HepG2 (cell line): ENCODE data around the gene LRTM2. TPM values are rescaled to one million over a fixed set of nuclear protein-coding genes. Genes with fewer than 3 reads are reported as not detected.

Source experiments
- ATAC-seq: fragments of 200-7000 bp; cut with Tn5 transposase; 3 replicates; pipeline ENCODE4 v1.9.1; 2020; ENCODE audit warnings: mild to moderate bottlenecking, moderate library complexity
- BruUV-seq: library from RNA; stranded (reverse); fragments of 400-500 nt; replicated peaks from 2 replicates; lab custom pipeline; 2021; lab: Mats Ljungman, UMichigan
- CTCF ChIA-PET: fragments of 300-600 bp; formaldehyde crosslinking; extraction: SDS; loops from one replicate; lab custom pipeline; 2021; ENCODE audit warnings: low total read pairs, inconsistent platforms, low intra/inter-chr PET ratio; lab: Yijun Ruan, JAX
- POLR2A ChIA-PET: fragments of 350-600 bp; sonication (Branson Sonifier 250); formaldehyde crosslinking; loops from one replicate; lab custom pipeline; 2020; ENCODE audit warnings: antibody characterized with exemption, inconsistent platforms; lab: Yijun Ruan, JAX
- DNase-seq: peaks from one replicate; pipeline ENCODE4 v3.0.0-alpha.2; 2015; ENCODE audit warnings: low spot score
- FAIRE-seq: peaks from 3 replicates; lab custom pipeline; 2011; peaks lifted over from hg19 to GRCh38; lab: Jason Lieb, UNC
- H2AFZ ChIP-seq: one replicate; pipeline ENCODE4 v1.6.1; 2011; ENCODE audit warnings: low read length, inconsistent platforms
- H3K27ac ChIP-seq: fragments of 300-600 bp; 3 replicates; pipeline ENCODE4 v1.8.0; 2011; ENCODE audit warnings: mixed run types, mild to moderate bottlenecking, mixed read lengths, low read length, inconsistent platforms; ENCODE audit not compliant: insufficient read depth; ENCODE audit errors: extremely low read length
- H3K27me3 ChIP-seq, 2 experiments: fragments of 200-600 bp in 1 of 2; 2 replicates in 1 of 2; 3 replicates in 1 of 2; pipeline versions ENCODE4 v1.6.0 to v1.8.0; 2011; ENCODE audit warnings: low read length in 2 of 2, mild to moderate bottlenecking in 2 of 2, moderate library complexity in 2 of 2, inconsistent platforms in 1 of 2; ENCODE audit not compliant: insufficient read depth in 2 of 2, control insufficient read depth in 1 of 2
- H3K36me3 ChIP-seq, 2 experiments: fragments of 200-600 bp in 1 of 2; replicated peaks in 1 of 2; 2 replicates in 1 of 2; 3 replicates in 1 of 2; pipeline versions ENCODE4 v1.5.1 to v1.8.0; 2011; ENCODE audit warnings: low read length in 2 of 2, inconsistent platforms in 1 of 2; ENCODE audit not compliant: insufficient read depth in 2 of 2, control insufficient read depth in 1 of 2
- H3K4me1 ChIP-seq: 2 replicates; pipeline ENCODE4 v1.5.1; 2012; ENCODE audit warnings: low read length, inconsistent platforms; ENCODE audit not compliant: insufficient read depth
- H3K4me2 ChIP-seq: 2 replicates; pipeline ENCODE4 v1.6.0; 2011; ENCODE audit warnings: low read depth, low read length, inconsistent platforms
- H3K4me3 ChIP-seq, 3 experiments: fragments of 200-600 bp in 1 of 3; sonication (generic), shearing (Covaris generic) in 1 of 3; replicated peaks in 1 of 3; 2 replicates each; pipeline ENCODE4 v1.5.1; 2011 to 2016; ENCODE audit warnings: low read length in 3 of 3, inconsistent platforms in 2 of 3, low read depth in 2 of 3, mild to moderate bottlenecking in 2 of 3, control low read depth in 1 of 3, mixed read lengths in 1 of 3; ENCODE audit not compliant: insufficient read depth in 1 of 3
- H3K79me2 ChIP-seq: one replicate; pipeline ENCODE4 v1.6.1; 2011; ENCODE audit warnings: low read length, inconsistent platforms; ENCODE audit not compliant: insufficient read depth
- H3K9ac ChIP-seq: 2 replicates; pipeline ENCODE4 v1.6.0; 2011; ENCODE audit warnings: mild to moderate bottlenecking, low read depth, low read length, inconsistent platforms; ENCODE audit not compliant: insufficient read depth
- H3K9me3 ChIP-seq: 2 replicates; pipeline ENCODE4 v1.5.1; 2012; ENCODE audit warnings: mild to moderate bottlenecking, low read length
- H4K20me1 ChIP-seq: 2 replicates; pipeline ENCODE4 v1.6.0; 2011; ENCODE audit warnings: inconsistent platforms, mild to moderate bottlenecking, low read length, moderate library complexity; ENCODE audit not compliant: insufficient read depth
- ARNT ChIP-seq: fragments of 450-650 bp; IDR thresholded peaks from 2 replicates; pipeline ENCODE4 v1.6.1; 2017
- ELF1 ChIP-seq: sonication (generic); formaldehyde crosslinking; IDR thresholded peaks from 2 replicates; pipeline ENCODE4 v1.4.0; 2020; ENCODE audit warnings: missing genetic modification reagents
- ERF ChIP-seq: IDR thresholded peaks from 2 replicates; pipeline ENCODE4 v1.6.1; 2018; ENCODE audit warnings: missing biosample characterization, missing genetic modification reagents
- KDM2A ChIP-seq: sonication (generic); formaldehyde crosslinking; IDR thresholded peaks from 2 replicates; pipeline ENCODE4 v1.4.0; 2020; ENCODE audit warnings: low read depth, missing genetic modification reagents, borderline replicate concordance
- SNAI1 ChIP-seq: sonication (generic); formaldehyde crosslinking; IDR thresholded peaks from 2 replicates; pipeline ENCODE4 v1.5.0; 2020; ENCODE audit warnings: mild to moderate bottlenecking, missing genetic modification reagents, borderline replicate concordance
- TARDBP ChIP-seq: sonication (generic); formaldehyde crosslinking; IDR thresholded peaks from 2 replicates; pipeline ENCODE4 v1.8.0; 2022; ENCODE audit warnings: mild to moderate bottlenecking, missing genetic modification reagents
- ZNF546 ChIP-seq: sonication (generic); formaldehyde crosslinking; conservative IDR thresholded peaks from 2 replicates; pipeline ENCODE4 v1.8.1; 2023; ENCODE audit warnings: mild to moderate bottlenecking, missing genetic modification reagents
- ZNF549 ChIP-seq: sonication (generic); formaldehyde crosslinking; IDR thresholded peaks from 2 replicates; pipeline ENCODE4 v1.5.0; 2020; ENCODE audit warnings: missing genetic modification reagents
- WGBS: methylation state at CpG from one replicate; pipeline ENCODE4 v1.1.6; 2017; ENCODE audit warnings: low lambda C conversion rate; 5-methylcytosine and 5-hydroxymethylcytosine counted together
- in situ Hi-C: cut with HindIII; loops from 2 replicates; pipeline ENCODE4 v1.10.0; 2017; ENCODE audit warnings: low pct_unique_long_range_greater_than_20kb; ENCODE audit not compliant: extremely low pct_ligation_motif_present
- intact Hi-C: fragments of 100-400 bp; cut with micrococcal nuclease; formaldehyde crosslinking; loops from one replicate; pipeline ENCODE4 v1.10.0; 2022; ENCODE audit not compliant: unreplicated experiment
- polyA plus RNA-seq, 8 experiments: library from polyadenylated mRNA; depleted of rRNA in 3 of 8; stranded (reverse) in 7 of 8; unstranded in 1 of 8; fragments of >200 nt; fragmentation: Illumina TruSeq in 4 of 8; extraction: Trizol in 4 of 8; gene quantifications; 2 replicates each; pipeline versions ENCODE4 v1.2.1 to v1.2.3, GENCODE V29; 2011 to 2016; ENCODE audit warnings: low read depth in 4 of 8, missing spikeins in 1 of 8, mixed read lengths in 1 of 8; ENCODE audit not compliant: insufficient read depth in 1 of 8
- total RNA-seq, 5 experiments: library from RNA; depleted of rRNA; stranded (reverse); fragments of >200 nt; fragmentation: Illumina TruSeq; extraction: Trizol; gene quantifications; 2 replicates each; pipeline ENCODE4 v1.2.3, GENCODE V29; 2016; ENCODE audit warnings: low read depth in 1 of 5
- TF ChIP-seq, protein P1 (sequence below): sonication (generic); formaldehyde crosslinking; conservative IDR thresholded peaks from 2 replicates; pipeline ENCODE4 v1.8.0; 2022; ENCODE audit warnings: mild to moderate bottlenecking, moderate library complexity, missing genetic modification reagents
- TF ChIP-seq, protein P2 (sequence below): IDR thresholded peaks from 2 replicates; pipeline ENCODE4 v1.6.1; 2016; ENCODE audit warnings: mild to moderate bottlenecking

LRTM2 gene
- total and polyA plus RNA-seq, 2 of the 13 experiments (the other 11 are each of a cell fraction or from before 2014, with no cell fraction given): 0.09 TPM; not detected in 1

DNA sequence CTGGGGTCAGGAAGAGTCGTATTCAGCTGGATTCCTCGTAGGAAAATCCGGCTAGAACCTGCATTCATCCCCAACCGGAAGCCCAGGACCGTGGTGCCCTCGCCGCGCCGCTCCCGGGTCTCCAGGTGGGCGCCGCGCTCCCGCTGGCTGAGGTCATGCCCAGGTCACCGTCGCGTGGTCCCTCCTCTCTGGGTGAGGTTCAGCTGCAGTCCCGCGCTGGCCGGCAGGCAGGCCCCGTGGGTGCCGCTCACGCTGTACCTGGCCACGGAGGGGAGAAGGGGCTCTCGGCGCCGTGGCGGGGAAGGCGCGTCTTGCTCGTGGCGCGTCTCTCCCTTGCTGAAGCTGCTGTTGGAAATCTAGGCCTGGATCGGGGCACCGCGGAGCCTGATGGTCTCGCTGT is 44.5 kb downstream of the LRTM2 start (continued):
- TF ChIP-seq, protein P1, sequence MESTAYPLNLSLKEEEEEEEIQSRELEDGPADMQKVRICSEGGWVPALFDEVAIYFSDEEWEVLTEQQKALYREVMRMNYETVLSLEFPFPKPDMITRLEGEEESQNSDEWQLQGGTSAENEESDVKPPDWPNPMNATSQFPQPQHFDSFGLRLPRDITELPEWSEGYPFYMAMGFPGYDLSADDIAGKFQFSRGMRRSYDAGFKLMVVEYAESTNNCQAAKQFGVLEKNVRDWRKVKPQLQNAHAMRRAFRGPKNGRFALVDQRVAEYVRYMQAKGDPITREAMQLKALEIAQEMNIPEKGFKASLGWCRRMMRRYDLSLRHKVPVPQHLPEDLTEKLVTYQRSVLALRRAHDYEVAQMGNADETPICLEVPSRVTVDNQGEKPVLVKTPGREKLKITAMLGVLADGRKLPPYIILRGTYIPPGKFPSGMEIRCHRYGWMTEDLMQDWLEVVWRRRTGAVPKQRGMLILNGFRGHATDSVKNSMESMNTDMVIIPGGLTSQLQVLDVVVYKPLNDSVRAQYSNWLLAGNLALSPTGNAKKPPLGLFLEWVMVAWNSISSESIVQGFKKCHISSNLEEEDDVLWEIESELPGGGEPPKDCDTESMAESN: no peak
- TF ChIP-seq TARDBP (no peak), ERF (CRISPR knock-in tag) (no peak), SNAI1 (CRISPR knock-in tag) (no peak), ARNT (no peak), ZNF549 (CRISPR knock-in tag) (no peak)
- TF ChIP-seq, protein P2, sequence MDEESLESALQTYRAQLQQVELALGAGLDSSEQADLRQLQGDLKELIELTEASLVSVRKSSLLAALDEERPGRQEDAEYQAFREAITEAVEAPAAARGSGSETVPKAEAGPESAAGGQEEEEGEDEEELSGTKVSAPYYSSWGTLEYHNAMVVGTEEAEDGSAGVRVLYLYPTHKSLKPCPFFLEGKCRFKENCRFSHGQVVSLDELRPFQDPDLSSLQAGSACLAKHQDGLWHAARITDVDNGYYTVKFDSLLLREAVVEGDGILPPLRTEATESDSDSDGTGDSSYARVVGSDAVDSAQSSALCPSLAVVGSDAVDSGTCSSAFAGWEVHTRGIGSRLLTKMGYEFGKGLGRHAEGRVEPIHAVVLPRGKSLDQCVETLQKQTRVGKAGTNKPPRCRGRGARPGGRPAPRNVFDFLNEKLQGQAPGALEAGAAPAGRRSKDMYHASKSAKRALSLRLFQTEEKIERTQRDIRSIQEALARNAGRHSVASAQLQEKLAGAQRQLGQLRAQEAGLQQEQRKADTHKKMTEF (CRISPR knock-in tag): no peak

DNA sequence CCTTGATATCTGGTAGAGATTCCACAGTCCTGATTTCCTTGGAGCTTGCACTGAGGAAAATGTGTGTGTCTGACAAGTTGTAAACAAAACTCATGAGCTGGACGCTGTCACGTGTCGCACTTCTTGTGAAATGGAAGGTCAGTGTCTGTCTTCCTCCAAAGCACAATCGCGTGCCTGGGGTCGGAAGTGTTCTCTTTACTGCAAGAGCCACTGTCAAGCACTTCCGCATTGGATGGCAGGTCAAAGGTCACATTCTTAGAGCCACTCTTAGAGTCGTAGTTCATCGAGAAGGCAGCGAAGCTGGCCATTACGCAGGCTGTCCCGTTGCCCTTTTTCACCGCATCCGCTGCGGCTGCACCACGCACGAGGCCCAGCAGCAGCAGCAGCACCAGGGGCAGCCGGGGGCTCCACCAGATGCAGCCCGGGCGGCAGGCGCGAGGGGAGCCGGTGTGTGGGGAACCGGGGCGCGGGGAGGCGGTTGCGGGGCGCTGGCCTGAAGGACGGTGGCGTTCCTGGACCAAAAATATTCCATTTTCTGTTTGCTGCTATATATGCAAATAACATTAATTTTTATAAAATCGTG is 45.0 kb downstream of the LRTM2 start:
- ATAC-seq (no peak), FAIRE-seq (no peak), DNase-seq (no peak)
- no peak for TF ChIP-seq ZNF546
- peak; percentile 20; the same call in 1 of the 2 replicates for TF ChIP-seq ELF1 (CRISPR knock-in tag)
- no peak for TF ChIP-seq KDM2A (CRISPR knock-in tag)
- no peak overlapping the region for H3K4me2 ChIP-seq
- no peaks in the 10 kb centered on the region for H3K36me3 ChIP-seq
- H2AFZ ChIP-seq: no peak overlapping the region
- no peaks in the 10 kb centered on the region for H4K20me1 ChIP-seq
- in situ Hi-C loops: no loop called here
- 79% methylated on average over 29 of the region's 32 CpGs for WGBS
- no peak overlapping the region for H3K4me3 ChIP-seq
- intact Hi-C loops: no loop called here
- POLR2A ChIA-PET: no interaction called here
- H3K79me2 ChIP-seq: no peaks in the 10 kb centered on the region
- no TSS peak for BruUV-seq
- no peak overlapping the region for H3K27ac ChIP-seq
- peaks cover 0 to 12% of the 10 kb centered on the region in 2 experiments; a peak in 2 of 5 replicates for H3K27me3 ChIP-seq
- H3K9ac ChIP-seq: no peak overlapping the region
- H3K4me1 ChIP-seq: peaks cover 5% of the 10 kb centered on the region
- no peaks in the 10 kb centered on the region for H3K9me3 ChIP-seq
- CTCF ChIA-PET: no interaction called here
